H1 (cell line): ENCODE results near the gene CAMTA1. TPM values are rescaled to one million over a fixed set of nuclear protein-coding genes. Genes with fewer than 3 reads are reported as not detected.

Experiments
- CTCF ChIA-PET: fragments of 300-600 bp; sonication (Branson Sonifier 250); formaldehyde crosslinking; loops from one replicate; lab custom pipeline; 2021; ENCODE audit not compliant: partially characterized antibody; lab: Charles Lee
- POLR2A ChIA-PET: fragments of 300-600 bp; sonication (Branson Sonifier 250); formaldehyde crosslinking; loops from one replicate; lab custom pipeline; 2021; ENCODE audit warnings: inconsistent platforms; ENCODE audit not compliant: partially characterized antibody; lab: Charles Lee
- DNase-seq, 2 experiments: peaks; one replicate each; pipeline versions ENCODE4 v3.0.0 to v3.0.0-alpha.2; 2010 to 2022; ENCODE audit warnings: low spot score in 2 of 2, low read depth in 1 of 2, mixed read lengths in 1 of 2
- FAIRE-seq: peaks from 2 replicates; lab custom pipeline; 2011; peaks lifted over from hg19 to GRCh38; lab: Jason Lieb, UNC
- H2AFZ ChIP-seq: 2 replicates; pipeline ENCODE4 v1.8.1; 2012; ENCODE audit warnings: low read length, inconsistent platforms
- H2AK5ac ChIP-seq: 2 replicates; pipeline ENCODE4 v1.6.1; 2013; ENCODE audit warnings: low read depth, low read length
- H2BK120ac ChIP-seq: replicated peaks from 2 replicates; pipeline ENCODE3; 2013; ENCODE audit warnings: low read depth, low read length, inconsistent platforms
- H2BK12ac ChIP-seq: 2 replicates; pipeline ENCODE4 v1.6.1; 2013; ENCODE audit warnings: low read depth, low read length
- H2BK15ac ChIP-seq: 2 replicates; pipeline ENCODE4 v1.6.1; 2013; ENCODE audit warnings: low read length
- H2BK20ac ChIP-seq: 2 replicates; pipeline ENCODE4 v1.6.1; 2013; ENCODE audit warnings: low read length
- H2BK5ac ChIP-seq: 2 replicates; pipeline ENCODE4 v1.6.1; 2013; ENCODE audit warnings: low read depth, low read length
- H3K14ac ChIP-seq: 2 replicates; pipeline ENCODE4 v1.6.1; 2013; ENCODE audit warnings: inconsistent platforms; ENCODE audit not compliant: insufficient read length
- H3K18ac ChIP-seq: 2 replicates; pipeline ENCODE4 v1.6.1; 2013; ENCODE audit warnings: low read length; ENCODE audit errors: extremely low read depth
- H3K23ac ChIP-seq: 2 replicates; pipeline ENCODE4 v1.6.1; 2013; ENCODE audit warnings: inconsistent platforms; ENCODE audit not compliant: insufficient read length
- H3K23me2 ChIP-seq: 2 replicates; pipeline ENCODE4 v1.6.1; 2013; ENCODE audit warnings: low read depth, low read length
- H3K27ac ChIP-seq: 2 replicates; pipeline ENCODE4 v1.6.1; 2011; ENCODE audit warnings: low read depth, low read length, inconsistent platforms
- H3K27me3 ChIP-seq, 4 experiments: replicated peaks in 1 of 4; 1 replicate in 1 of 4; 2 replicates in 3 of 4; pipeline versions ENCODE4 v1.6.1 to v1.8.1; 2011 to 2013; ENCODE audit warnings: low read length in 3 of 4, mild to moderate bottlenecking in 3 of 4, inconsistent platforms in 2 of 4, mixed read lengths in 2 of 4, moderate library complexity in 1 of 4; ENCODE audit not compliant: control insufficient read depth in 3 of 4, insufficient read depth in 3 of 4; ENCODE audit errors: extremely low read depth in 1 of 4
- H3K36me3 ChIP-seq, 4 experiments: 2 replicates each; pipeline versions ENCODE4 v1.6.1 to v1.8.1; 2011 to 2013; ENCODE audit warnings: mild to moderate bottlenecking in 4 of 4, low read length in 3 of 4, moderate library complexity in 2 of 4, control low read depth in 1 of 4, inconsistent platforms in 1 of 4; ENCODE audit not compliant: insufficient read depth in 4 of 4, control insufficient read depth in 2 of 4
- H3K4ac ChIP-seq: replicated peaks from 2 replicates; pipeline ENCODE3; 2013; ENCODE audit warnings: low read length, low read depth, mixed read lengths, inconsistent platforms; ENCODE audit not compliant: insufficient read length
- H3K4me1 ChIP-seq, 4 experiments: replicated peaks in 1 of 4; 1 replicate in 1 of 4; 2 replicates in 3 of 4; pipeline versions ENCODE4 v1.6.1 to v1.8.1; 2011 to 2013; ENCODE audit warnings: low read length in 3 of 4, inconsistent platforms in 2 of 4, mixed read lengths in 1 of 4; ENCODE audit not compliant: insufficient read depth in 4 of 4, control insufficient read depth in 3 of 4
- H3K4me2 ChIP-seq, 2 experiments: 2 replicates each; pipeline versions ENCODE4 v1.6.1 to v1.8.1; 2011 to 2013; ENCODE audit warnings: low read depth in 2 of 2, low read length in 2 of 2, control low read depth in 1 of 2, inconsistent platforms in 1 of 2, mild to moderate bottlenecking in 1 of 2; ENCODE audit not compliant: insufficient read depth in 1 of 2
- H3K4me3 ChIP-seq, 4 experiments: fragments of 200-600, 300-600 bp in 1 of 4; sonication (generic), shearing (Covaris generic), sonication (Bioruptor Twin) in 1 of 4; 2 replicates each; pipeline versions ENCODE4 v1.5.1 to v1.8.1; 2011 to 2016; ENCODE audit warnings: low read length in 4 of 4, low read depth in 3 of 4, control low read depth in 2 of 4, inconsistent platforms in 2 of 4, mild to moderate bottlenecking in 2 of 4, mixed read lengths in 1 of 4, moderate library complexity in 1 of 4; ENCODE audit not compliant: insufficient read depth in 2 of 4; ENCODE audit errors: extremely low read depth in 1 of 4
- H3K56ac ChIP-seq: replicated peaks from 2 replicates; pipeline ENCODE3; 2013; ENCODE audit warnings: low read depth, mild to moderate bottlenecking, mixed read lengths, low read length, inconsistent platforms; ENCODE audit not compliant: insufficient read length
- H3K79me1 ChIP-seq: 2 replicates; pipeline ENCODE4 v1.6.1; 2013; ENCODE audit warnings: low read depth, low read length, control low read depth
- H3K79me2 ChIP-seq, 2 experiments: 2 replicates each; pipeline versions ENCODE4 v1.6.1 to v1.8.1; 2012 to 2013; ENCODE audit warnings: low read length in 2 of 2, mild to moderate bottlenecking in 2 of 2, inconsistent platforms in 1 of 2; ENCODE audit not compliant: insufficient read depth in 2 of 2, control insufficient read depth in 1 of 2
- H3K9ac ChIP-seq, 4 experiments: replicated peaks in 1 of 4; 1 replicate in 1 of 4; 2 replicates in 3 of 4; pipeline versions ENCODE4 v1.6.1 to v1.8.1; 2011 to 2013; ENCODE audit warnings: low read depth in 3 of 4, low read length in 3 of 4, control low read depth in 2 of 4, mild to moderate bottlenecking in 2 of 4, moderate library complexity in 2 of 4, inconsistent platforms in 1 of 4; ENCODE audit errors: extremely low read depth in 1 of 4
- H3K9me3 ChIP-seq, 2 experiments: 2 replicates each; pipeline versions ENCODE4 v1.6.1 to v1.8.1; 2012 to 2013; ENCODE audit warnings: mild to moderate bottlenecking in 2 of 2, moderate library complexity in 2 of 2, control low read depth in 1 of 2, inconsistent platforms in 1 of 2, low read depth in 1 of 2, low read length in 1 of 2, mixed read lengths in 1 of 2; ENCODE audit not compliant: insufficient read depth in 2 of 2
- H4K20me1 ChIP-seq, 2 experiments: replicated peaks in 1 of 2; 2 replicates each; pipeline versions ENCODE3 to v1.8.1; 2011 to 2013; ENCODE audit warnings: inconsistent platforms in 2 of 2, low read length in 2 of 2, mild to moderate bottlenecking in 1 of 2; ENCODE audit not compliant: insufficient read depth in 2 of 2, control insufficient read depth in 1 of 2
- H4K5ac ChIP-seq: 2 replicates; pipeline ENCODE4 v1.6.1; 2013; ENCODE audit warnings: low read length, low read depth, mixed read lengths, inconsistent platforms; ENCODE audit not compliant: insufficient read length
- H4K8ac ChIP-seq: 2 replicates; pipeline ENCODE4 v1.8.0; 2013; ENCODE audit warnings: mild to moderate bottlenecking, moderate library complexity, low read length, inconsistent platforms; ENCODE audit not compliant: insufficient read depth; ENCODE audit errors: extremely low read depth
- H4K91ac ChIP-seq: replicated peaks from 2 replicates; pipeline ENCODE3; 2013; ENCODE audit warnings: low read length, mixed read lengths, inconsistent platforms; ENCODE audit not compliant: insufficient read length
- EGR1 ChIP-seq: IDR thresholded peaks from 2 replicates; pipeline ENCODE4 v1.6.1; 2011; ENCODE audit warnings: low read depth, low read length, borderline replicate concordance
- EP300 ChIP-seq, 2 experiments: IDR thresholded peaks; 1 replicate in 1 of 2; 2 replicates in 1 of 2; pipeline ENCODE4 v1.6.1; 2011 to 2012; ENCODE audit warnings: low read depth in 2 of 2, low read length in 2 of 2, mild to moderate bottlenecking in 2 of 2, borderline replicate concordance in 1 of 2, inconsistent platforms in 1 of 2, moderate library complexity in 1 of 2
- POU5F1 ChIP-seq: IDR thresholded peaks from 2 replicates; pipeline ENCODE4 v1.6.1; 2011; ENCODE audit warnings: low read depth, mild to moderate bottlenecking, low read length, moderate library complexity
- RFX5 ChIP-seq: IDR thresholded peaks from 2 replicates; pipeline ENCODE4 v1.6.1; 2011; ENCODE audit warnings: low read depth, low read length, improper control_type of control experiment, borderline replicate concordance
- SP1 ChIP-seq: IDR thresholded peaks from 2 replicates; pipeline ENCODE4 v1.6.1; 2011; ENCODE audit warnings: low read depth, low read length
- WGBS, 2 experiments: shearing (Covaris generic) in 1 of 2; methylation state at CpG; one replicate each; pipeline versions ENCODE4 v1.1.6 to v1.1.7; 2013 to 2015; ENCODE audit warnings: low lambda C conversion rate in 2 of 2, mixed read lengths in 2 of 2, inconsistent platforms in 1 of 2, low coverage in 1 of 2, missing lambda C conversion rate in 1 of 2; ENCODE audit not compliant: insufficient replicate concordance in 2 of 2, insufficient coverage in 1 of 2, insufficient read length in 1 of 2; ENCODE audit errors: extremely low coverage in 1 of 2, missing lambda C conversion rate in 1 of 2; 5-methylcytosine and 5-hydroxymethylcytosine counted together
- polyA plus RNA-seq, 7 experiments: library from polyadenylated mRNA; depleted of rRNA in 3 of 7; stranded (reverse) in 5 of 7; unstranded in 2 of 7; fragments of >200 nt in 5 of 7; fragments of 200-250 nt in 2 of 7; gene quantifications; 1 replicate in 5 of 7; 2 replicates in 1 of 7; 4 replicates in 1 of 7; pipeline versions ENCODE4 v1.2.1 to v1.2.3, GENCODE V29; 2011 to 2013; ENCODE audit warnings: missing spikeins in 2 of 7, mixed read lengths in 2 of 7
- total RNA-seq: library from RNA; stranded (reverse); fragmentation: NEBNext Ultra II Directional; extraction: Animal tissue kit (Norgen Biotek cat#: 25700); gene quantifications from 2 replicates; pipeline ENCODE4 v1.2.1, GENCODE V29; 2021
- TF ChIP-seq, protein P1 (sequence below), 3 experiments: IDR thresholded peaks; 1 replicate in 2 of 3; 2 replicates in 1 of 3; pipeline versions ENCODE4 v1.5.1 to v1.6.1; 2011; ENCODE audit warnings: low read length in 3 of 3, mild to moderate bottlenecking in 3 of 3, inconsistent platforms in 2 of 3, low read depth in 1 of 3, moderate library complexity in 1 of 3; ENCODE audit not compliant: insufficient read depth in 1 of 3; ENCODE audit errors: control extremely low read depth in 1 of 3

Gene CAMTA1
- total and polyA plus RNA-seq, 2 of the 8 experiments (the other 6 are each of a cell fraction or from before 2014, with no cell fraction given): 65.0 to 119 TPM

DNA sequence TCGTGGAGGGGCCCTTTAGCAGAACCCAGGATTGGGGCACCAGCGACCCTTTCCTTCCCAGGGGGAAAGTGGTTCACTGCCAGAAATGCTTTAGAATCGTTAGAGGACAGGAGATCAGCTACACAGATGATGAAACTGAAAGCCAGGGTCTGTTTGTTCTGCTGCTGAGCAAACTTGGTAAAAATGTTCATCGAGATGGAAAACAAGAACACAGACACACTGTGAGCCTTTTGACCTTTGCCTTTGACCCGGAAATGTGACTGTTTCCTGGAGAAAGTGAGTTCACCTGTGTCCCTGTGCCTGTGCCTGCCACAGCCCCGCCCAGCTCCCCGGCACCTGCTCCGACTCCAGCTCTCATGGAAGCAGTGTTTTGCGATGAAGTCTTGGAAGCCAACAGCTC, 234.3 kb downstream of the CAMTA1 start:
- no peak overlapping the region for H2BK15ac ChIP-seq
- ChIA-PET POLR2A (interaction anchor here (0.8 kb wide), 1 partner anchor 9 kb away, joined by 3 read pairs; no protein-coding TSS in a partner anchor), CTCF (interaction anchor here (0.8 to 1.3 kb wide), 2 partner anchors 23 to 102 kb away, joined by 3 read pairs; no protein-coding TSS in a partner anchor)
- H3K4me1 ChIP-seq: peaks cover 2 to 7% (median 5%) of the 10 kb centered on the region in 4 experiments; a peak in 6 of 7 replicates
- H4K5ac ChIP-seq: no peak overlapping the region
- no peak overlapping the region for H2BK20ac ChIP-seq
- no peak overlapping the region for H4K8ac ChIP-seq
- no peak overlapping the region for H3K23ac ChIP-seq
- no peaks in the 10 kb centered on the region for H3K79me1 ChIP-seq
- no peak overlapping the region for H2BK5ac ChIP-seq
- H2BK12ac ChIP-seq: no peak overlapping the region
- no peak overlapping the region for H4K91ac ChIP-seq
- no peaks in the 10 kb centered on the region for H3K79me2 ChIP-seq
- FAIRE-seq (no peak), DNase-seq (no peak)
- no peaks in the 10 kb centered on the region for H3K27me3 ChIP-seq
- no peak overlapping the region for H2AK5ac ChIP-seq
- H3K9me3 ChIP-seq: no peaks in the 10 kb centered on the region
- no peak overlapping the region for H3K4ac ChIP-seq
- H3K4me2 ChIP-seq: no peak overlapping the region
- H3K9ac ChIP-seq: no peak overlapping the region
- H3K4me3 ChIP-seq: no peak overlapping the region
- no peak overlapping the region for H3K18ac ChIP-seq
- H3K14ac ChIP-seq: no peak overlapping the region
- 94% methylated on average over 9 of the region's 9 CpGs; no CpG with 5 or more reads in 1 of the 2 experiments for WGBS, 2 experiments
- no peak overlapping the region for H3K56ac ChIP-seq
- no peak overlapping the region for H2BK120ac ChIP-seq
- no peak overlapping the region for H3K27ac ChIP-seq
- H3K23me2 ChIP-seq: no peaks in the 10 kb centered on the region
- H3K36me3 ChIP-seq: no peaks in the 10 kb centered on the region
- no peak overlapping the region for H2AFZ ChIP-seq
- H4K20me1 ChIP-seq: no peaks in the 10 kb centered on the region
- TF ChIP-seq EP300 (IDR thresholded peaks at IDR 0.05; ENCODE audit: borderline replicate concordance in 1 of 2, low read depth in 2 of 2, low read length in 2 of 2) (no peak), EGR1 (no peak), POU5F1 (no peak), RFX5 (no peak), SP1 (no peak)
- TF ChIP-seq, protein P1, sequence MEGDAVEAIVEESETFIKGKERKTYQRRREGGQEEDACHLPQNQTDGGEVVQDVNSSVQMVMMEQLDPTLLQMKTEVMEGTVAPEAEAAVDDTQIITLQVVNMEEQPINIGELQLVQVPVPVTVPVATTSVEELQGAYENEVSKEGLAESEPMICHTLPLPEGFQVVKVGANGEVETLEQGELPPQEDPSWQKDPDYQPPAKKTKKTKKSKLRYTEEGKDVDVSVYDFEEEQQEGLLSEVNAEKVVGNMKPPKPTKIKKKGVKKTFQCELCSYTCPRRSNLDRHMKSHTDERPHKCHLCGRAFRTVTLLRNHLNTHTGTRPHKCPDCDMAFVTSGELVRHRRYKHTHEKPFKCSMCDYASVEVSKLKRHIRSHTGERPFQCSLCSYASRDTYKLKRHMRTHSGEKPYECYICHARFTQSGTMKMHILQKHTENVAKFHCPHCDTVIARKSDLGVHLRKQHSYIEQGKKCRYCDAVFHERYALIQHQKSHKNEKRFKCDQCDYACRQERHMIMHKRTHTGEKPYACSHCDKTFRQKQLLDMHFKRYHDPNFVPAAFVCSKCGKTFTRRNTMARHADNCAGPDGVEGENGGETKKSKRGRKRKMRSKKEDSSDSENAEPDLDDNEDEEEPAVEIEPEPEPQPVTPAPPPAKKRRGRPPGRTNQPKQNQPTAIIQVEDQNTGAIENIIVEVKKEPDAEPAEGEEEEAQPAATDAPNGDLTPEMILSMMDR (IDR thresholded peaks at IDR 0.05; ENCODE audit: control extremely low read depth in 1 of 3, insufficient read depth in 1 of 3, low read depth in 1 of 3, low read length in 3 of 3): no peak
